SU-DHL-6 (cell line): ENCODE results near the gene EDNRA.

Experiments
- EZH2phosphoT487 ChIP-seq: fragments of 200-600 bp; sonication (generic), shearing (Covaris generic); conservative IDR thresholded peaks from 2 replicates; pipeline ENCODE4 v1.6.1; 2018; ENCODE audit warnings: mild to moderate bottlenecking, antibody characterized with exemption, low read length, moderate library complexity, mixed read lengths
- TF ChIP-seq, protein P1 (sequence below): fragments of 200-600 bp; sonication (generic); IDR thresholded peaks from one replicate; pipeline ENCODE4 v1.5.1; 2017; ENCODE audit warnings: antibody characterized with exemption, mild to moderate bottlenecking, low read length, moderate library complexity; ENCODE audit not compliant: insufficient read depth, poor library complexity, severe bottlenecking

DNA sequence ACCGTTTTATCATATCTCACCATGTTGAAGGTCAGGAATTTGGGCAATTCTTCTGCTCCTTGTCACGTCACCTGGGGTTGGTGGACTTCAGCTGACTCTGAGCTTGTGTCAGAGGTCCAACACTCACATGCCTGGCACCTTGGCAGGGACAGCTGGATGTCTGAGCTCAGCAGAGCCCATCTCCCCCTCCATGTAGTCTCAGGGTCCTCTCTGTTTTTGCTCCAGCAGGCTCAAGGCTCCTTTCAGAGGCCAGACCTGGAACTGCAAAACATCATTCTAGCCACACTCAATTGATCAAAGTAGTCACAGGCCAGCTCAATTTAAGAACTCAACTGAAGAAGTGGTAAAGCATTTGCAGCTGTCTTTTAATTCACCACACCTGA, 45.4 kb downstream of the EDNRA start:
- TF ChIP-seq, protein P1, sequence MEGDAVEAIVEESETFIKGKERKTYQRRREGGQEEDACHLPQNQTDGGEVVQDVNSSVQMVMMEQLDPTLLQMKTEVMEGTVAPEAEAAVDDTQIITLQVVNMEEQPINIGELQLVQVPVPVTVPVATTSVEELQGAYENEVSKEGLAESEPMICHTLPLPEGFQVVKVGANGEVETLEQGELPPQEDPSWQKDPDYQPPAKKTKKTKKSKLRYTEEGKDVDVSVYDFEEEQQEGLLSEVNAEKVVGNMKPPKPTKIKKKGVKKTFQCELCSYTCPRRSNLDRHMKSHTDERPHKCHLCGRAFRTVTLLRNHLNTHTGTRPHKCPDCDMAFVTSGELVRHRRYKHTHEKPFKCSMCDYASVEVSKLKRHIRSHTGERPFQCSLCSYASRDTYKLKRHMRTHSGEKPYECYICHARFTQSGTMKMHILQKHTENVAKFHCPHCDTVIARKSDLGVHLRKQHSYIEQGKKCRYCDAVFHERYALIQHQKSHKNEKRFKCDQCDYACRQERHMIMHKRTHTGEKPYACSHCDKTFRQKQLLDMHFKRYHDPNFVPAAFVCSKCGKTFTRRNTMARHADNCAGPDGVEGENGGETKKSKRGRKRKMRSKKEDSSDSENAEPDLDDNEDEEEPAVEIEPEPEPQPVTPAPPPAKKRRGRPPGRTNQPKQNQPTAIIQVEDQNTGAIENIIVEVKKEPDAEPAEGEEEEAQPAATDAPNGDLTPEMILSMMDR: no peak
- no peak for TF ChIP-seq EZH2phosphoT487
